Thoracic aorta (tissue), 2 donors: ENCODE results near the gene JMJD8. TPM values are rescaled to one million over a fixed set of nuclear protein-coding genes. Genes with fewer than 3 reads are reported as not detected.
A peak's percentile ranks its signal among the peaks of the same experiment; 100 is the strongest.
"Not testable (repeated sequence)": the region's sequence is repeated elsewhere in the genome, so short reads cannot be mapped to it uniquely, and the experiment has no call there.

Experiments used
- ATAC-seq: fragments of 150-250 bp; one replicate; pipeline ENCODE4 v1.8.0; 2017; ENCODE audit warnings: low read depth; ENCODE audit not compliant: insufficient number of reproducible peaks, low FRiP score
- DNase-seq: peaks from one replicate; pipeline ENCODE4 v3.0.0-alpha.2; 2020; ENCODE audit warnings: low spot score
- H3K27ac ChIP-seq, 2 donors: fragments of 200-600 bp; sonication (generic); 1 replicate in 1 of 2; 2 replicates in 1 of 2; pipeline ENCODE4 v1.5.1; 2016; ENCODE audit warnings: mild to moderate bottlenecking in 2 of 2, moderate library complexity in 2 of 2
- H3K27me3 ChIP-seq: fragments of 200-600 bp; sonication (generic); replicated peaks from 2 replicates; pipeline ENCODE4 v1.6.0; 2016; ENCODE audit warnings: mild to moderate bottlenecking; ENCODE audit not compliant: insufficient read depth
- H3K36me3 ChIP-seq: fragments of 200-600 bp; sonication (generic); one replicate; pipeline ENCODE4 v1.5.1; 2016
- H3K4me1 ChIP-seq, 2 donors: fragments of 200-600 bp; sonication (generic); 1 replicate in 1 of 2; 2 replicates in 1 of 2; pipeline versions ENCODE4 v1.5.1 to v1.6.0; 2016; ENCODE audit warnings: low read depth in 2 of 2, mild to moderate bottlenecking in 1 of 2; ENCODE audit not compliant: control insufficient read depth in 1 of 2
- H3K4me3 ChIP-seq: fragments of 200-600 bp; sonication (generic); 2 replicates; pipeline ENCODE4 v1.5.1; 2016; ENCODE audit warnings: mild to moderate bottlenecking
- H3K9me3 ChIP-seq: fragments of 200-600 bp; sonication (generic); 2 replicates; pipeline ENCODE4 v1.5.1; 2016
- CTCF ChIP-seq: fragments of 200-600 bp; sonication (generic); IDR thresholded peaks from one replicate; pipeline ENCODE4 v1.5.1; 2019; ENCODE audit warnings: antibody characterized with exemption
- total RNA-seq, 2 donors: library from RNA; depleted of rRNA; stranded (reverse); fragments of >200 nt; gene quantifications; one replicate each; pipeline versions ENCODE4 v1.1.0 to v1.2.3, GENCODE V29; 2016

Gene JMJD8
- total RNA-seq, 2 donors from 2014 or later, result 98.7 to 128 TPM

- no peak within 1 kb of the TSS for H3K27ac ChIP-seq
- peak; percentile 57 for DNase-seq
- H3K27me3 ChIP-seq, result no peaks in the 10 kb centered on the region
- H3K4me1 ChIP-seq, result peaks cover 11 to 28% of the 10 kb centered on the region in 2 donors
- TF ChIP-seq CTCF, result no peak
- no peaks in the 10 kb centered on the region for H3K9me3 ChIP-seq
- H3K36me3 ChIP-seq, result no peaks in the 10 kb centered on the region
- peak within 1 kb of the TSS; percentile 81 for H3K4me3 ChIP-seq
- peak; percentile 87 for ATAC-seq
Measured at GRCh38 chr16:714558-715476, 30.7 kb upstream of the JMJD8 start, which contains the start of gene METRN. Gene METRN, plus strand, starts transcription at chr16:715118. Its CDS starts 172 bp downstream, at chr16:715290.

DNA sequence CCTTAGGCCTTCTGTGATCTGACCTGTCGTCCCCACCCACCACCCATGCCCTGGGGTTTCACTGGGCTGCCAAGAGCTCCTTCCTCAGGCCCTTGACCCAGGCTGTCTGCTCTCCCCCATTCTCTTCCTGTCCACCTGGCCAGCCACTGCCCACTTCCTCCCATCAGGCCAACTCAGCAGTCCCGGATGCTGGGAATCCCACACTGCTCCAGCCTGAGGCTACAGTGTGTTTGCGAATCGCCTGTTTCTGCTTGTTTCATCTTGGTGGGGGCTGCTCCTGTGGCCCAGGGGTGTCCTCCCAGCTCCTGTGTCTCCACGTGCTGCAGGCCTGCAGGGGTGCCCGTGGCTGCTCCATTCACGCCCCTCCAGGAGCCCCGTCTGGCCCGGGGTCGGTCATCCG, 29.9 kb upstream of the JMJD8 start:
- H3K27ac ChIP-seq, result no peak overlapping the region
- H3K27me3 ChIP-seq, result no peaks in the 10 kb centered on the region
- H3K9me3 ChIP-seq, result no peaks in the 10 kb centered on the region
- DNase-seq (no peak), ATAC-seq (no peak)
- TF ChIP-seq CTCF, result no peak
- H3K4me3 ChIP-seq, result no peak overlapping the region
- peaks cover 12 to 32% of the 10 kb centered on the region in 2 donors for H3K4me1 ChIP-seq
- H3K36me3 ChIP-seq, result no peaks in the 10 kb centered on the region

GRCh38 chr16:712740-713250, 28.7 kb upstream of the JMJD8 start:
- peaks cover 12 to 32% of the 10 kb centered on the region in 2 donors for H3K4me1 ChIP-seq
- not testable (repeated sequence) for H3K27ac ChIP-seq, H3K27me3 ChIP-seq, H3K9me3 ChIP-seq, H3K36me3 ChIP-seq, DNase-seq, H3K4me3 ChIP-seq, ATAC-seq
- TF ChIP-seq CTCF, result peak; percentile 14

- Histone ChIP-seq H3K27ac (no peak overlapping the region), H3K4me3 (no peak overlapping the region), H3K4me1 (peaks cover 12 to 30% of the 10 kb centered on the region in 2 donors), H3K27me3 (peaks cover 11% of the 10 kb centered on the region), H3K9me3 (no peaks in the 10 kb centered on the region), H3K36me3 (no peaks in the 10 kb centered on the region)
- TF ChIP-seq CTCF, result peak; percentile 93
- ATAC-seq (no peak), DNase-seq (no peak)
Measured at GRCh38 chr16:711548-712320, 27.6 kb upstream of the JMJD8 start.

GRCh38 chr16:711084-711483, 26.9 kb upstream of the JMJD8 start:
- Histone ChIP-seq H3K9me3 (no peaks in the 10 kb centered on the region), H3K4me1 (peaks cover 12 to 23% of the 10 kb centered on the region in 2 donors), H3K27me3 (peaks cover 11% of the 10 kb centered on the region), H3K4me3 (no peak overlapping the region), H3K27ac (no peak overlapping the region), H3K36me3 (no peaks in the 10 kb centered on the region)
- DNase-seq (no peak), ATAC-seq (no peak)
- TF ChIP-seq CTCF, result no peak
